GM08714 (cell line): ENCODE data around the gene DOCK1.

Experiments
- H3K4me3 ChIP-seq: fragments of 200-500 bp; sonication (Bioruptor generic); 2 replicates; pipeline ENCODE4 v1.5.1; 2014; ENCODE audit warnings: mild to moderate bottlenecking, low read length, inconsistent platforms
- ZNF274 ChIP-seq: IDR thresholded peaks from 2 replicates; pipeline ENCODE4 v1.6.1; 2012; ENCODE audit warnings: mild to moderate bottlenecking, low read depth, low read length

DOCK1 gene

GRCh38 chr10:126945351-126946030 lies 40.3 kb downstream of the DOCK1 start:
- TF ChIP-seq ZNF274: no peak
- H3K4me3 ChIP-seq: no peak overlapping the region

DNA sequence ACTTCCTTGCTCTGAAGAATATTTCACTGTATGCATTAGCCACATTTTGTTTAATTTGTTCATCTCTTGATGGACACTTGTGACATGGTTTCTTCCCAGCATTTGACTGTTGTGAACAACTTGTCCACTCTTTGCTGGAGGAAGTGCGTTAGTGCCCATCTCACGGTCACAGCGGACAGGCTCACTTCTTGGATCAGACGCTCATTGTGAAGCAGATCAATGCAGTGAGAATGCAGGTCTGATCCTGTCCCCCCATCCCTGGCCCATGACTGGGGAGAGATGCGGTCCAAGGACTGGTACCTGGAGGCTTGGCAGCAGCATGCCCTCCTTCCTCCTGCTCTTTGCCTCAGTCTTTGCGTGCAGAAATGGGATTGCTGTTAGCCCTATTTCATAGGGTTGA lies 41.5 kb downstream of the DOCK1 start:
- no peak overlapping the region for H3K4me3 ChIP-seq
- no peak for TF ChIP-seq ZNF274

DNA sequence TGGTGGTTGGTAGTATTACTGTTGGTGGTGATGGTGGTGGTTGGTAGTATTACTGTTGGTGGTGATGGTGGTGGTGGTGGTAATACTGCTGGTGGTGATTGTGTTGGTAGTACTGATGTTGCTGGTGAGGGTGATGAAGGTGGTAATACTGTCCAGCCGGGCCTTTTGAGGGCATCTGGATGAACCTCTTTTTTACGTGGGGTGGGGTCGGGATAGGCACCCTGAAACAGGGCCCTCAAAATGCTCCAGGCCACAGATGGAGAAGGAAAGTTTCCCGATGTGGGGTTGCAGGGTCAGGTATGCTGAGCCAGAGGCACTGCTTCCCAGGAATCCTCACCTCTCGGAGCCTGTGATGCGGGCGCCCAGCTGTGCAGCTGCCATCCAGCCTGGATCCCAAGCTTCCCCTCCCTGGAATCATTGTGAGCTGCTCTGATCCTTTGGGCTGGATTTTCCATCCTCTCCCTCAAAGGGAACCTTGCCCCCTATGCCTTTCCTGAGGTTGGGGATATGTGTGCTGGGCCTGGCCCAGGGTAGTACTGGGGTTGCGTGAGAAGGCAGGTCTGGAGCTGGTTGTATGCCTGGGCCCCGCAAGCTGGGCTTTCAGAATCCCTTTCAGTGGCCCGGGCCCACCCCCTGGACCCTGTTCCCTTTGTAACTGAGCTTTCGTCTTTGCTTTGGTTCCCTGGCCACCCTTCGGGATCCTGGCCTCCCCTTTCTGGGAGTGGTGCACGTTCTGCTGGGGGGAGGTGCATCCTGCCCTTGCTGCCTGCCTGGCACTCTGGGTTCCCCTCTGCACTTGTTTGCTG lies 43.3 kb downstream of the DOCK1 start:
- TF ChIP-seq ZNF274: no peak
- no peak overlapping the region for H3K4me3 ChIP-seq

GRCh38 chr10:126949161-126949503 lies 43.9 kb downstream of the DOCK1 start:
- no peak for TF ChIP-seq ZNF274
- no peak overlapping the region for H3K4me3 ChIP-seq

- TF ChIP-seq ZNF274: no peak
- H3K4me3 ChIP-seq: no peak overlapping the region
Measured at GRCh38 chr10:126950401-126951105, 45.3 kb downstream of the DOCK1 start.

DNA sequence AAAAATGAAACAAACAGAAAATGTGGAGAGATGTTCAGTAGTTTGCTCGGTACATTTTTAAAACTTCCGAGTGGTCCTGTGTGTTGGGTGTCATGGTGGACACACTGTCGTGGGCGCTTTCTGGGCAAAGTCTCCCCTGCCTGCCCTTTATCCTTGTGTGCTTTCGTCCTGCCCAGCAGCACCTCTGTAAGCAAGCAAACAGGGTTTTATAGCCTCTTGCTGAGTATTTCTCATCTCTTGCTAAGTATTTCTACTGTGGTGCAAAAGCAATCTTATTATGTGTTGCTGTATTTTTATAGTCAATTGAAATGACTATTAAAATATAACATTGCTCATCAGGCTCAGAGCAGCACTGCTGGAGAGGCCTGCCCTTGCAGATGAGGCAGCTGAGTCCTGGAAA lies 48.7 kb downstream of the DOCK1 start:
- TF ChIP-seq ZNF274: no peak
- no peak overlapping the region for H3K4me3 ChIP-seq

DNA sequence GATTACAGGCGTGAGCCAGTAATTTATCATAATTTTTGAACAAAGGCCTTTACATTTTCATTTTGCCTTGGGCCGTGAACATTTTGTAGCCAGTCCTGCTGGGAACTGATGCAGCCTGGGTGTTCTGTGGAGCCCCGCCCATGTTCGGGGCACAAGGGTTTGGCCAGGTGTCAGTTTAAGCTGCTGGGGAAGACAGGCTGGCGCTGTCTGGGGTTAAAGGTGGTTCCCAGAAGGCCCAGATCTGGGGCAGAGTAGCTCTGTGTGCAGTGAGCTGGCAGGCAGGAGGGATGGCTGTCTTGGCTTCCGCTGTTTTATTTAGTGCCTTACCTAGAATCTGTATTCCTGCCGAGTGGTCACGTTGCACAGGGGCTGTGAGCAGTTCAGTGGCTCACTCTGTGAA lies 50.2 kb downstream of the DOCK1 start:
- no peak for TF ChIP-seq ZNF274
- no peak overlapping the region for H3K4me3 ChIP-seq

DNA sequence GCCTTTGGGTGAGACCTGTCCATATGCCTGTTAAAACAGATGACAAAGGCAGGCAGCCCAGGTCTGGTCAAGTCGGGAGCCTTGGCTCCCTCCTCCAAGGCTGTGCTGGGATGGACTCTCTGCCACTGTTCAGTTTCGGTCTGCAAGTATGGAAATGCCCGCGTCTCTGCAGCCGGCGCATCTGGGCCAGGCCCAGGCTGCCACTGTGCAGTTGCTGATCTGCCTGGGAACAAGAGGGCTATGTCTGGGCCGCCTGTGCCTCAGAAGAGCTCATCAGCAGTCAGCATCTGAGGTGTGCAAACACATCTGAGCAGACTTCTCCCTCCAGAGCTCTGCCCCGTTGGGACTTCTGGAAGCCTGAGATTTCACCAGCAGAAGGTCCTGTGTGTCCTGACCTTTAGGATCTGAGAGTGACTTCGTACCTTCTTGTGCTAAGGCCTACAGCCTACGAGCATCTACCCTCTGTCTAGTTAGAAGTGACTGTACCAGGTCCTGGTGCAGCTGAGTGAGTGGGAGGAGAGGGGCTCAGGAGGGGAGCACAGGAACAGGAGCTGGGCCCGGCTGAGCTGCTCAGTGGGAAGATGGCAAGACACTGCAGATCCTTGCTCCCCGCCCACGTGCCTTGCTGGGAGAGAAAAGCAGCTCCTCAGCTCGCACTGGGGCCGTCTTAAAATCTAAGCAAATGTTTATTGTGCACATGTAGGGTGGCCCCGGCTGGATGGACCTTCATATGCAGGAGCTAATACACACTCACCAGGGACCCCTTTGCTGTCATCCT lies 50.9 kb downstream of the DOCK1 start:
- no peak overlapping the region for H3K4me3 ChIP-seq
- TF ChIP-seq ZNF274: no peak

DNA sequence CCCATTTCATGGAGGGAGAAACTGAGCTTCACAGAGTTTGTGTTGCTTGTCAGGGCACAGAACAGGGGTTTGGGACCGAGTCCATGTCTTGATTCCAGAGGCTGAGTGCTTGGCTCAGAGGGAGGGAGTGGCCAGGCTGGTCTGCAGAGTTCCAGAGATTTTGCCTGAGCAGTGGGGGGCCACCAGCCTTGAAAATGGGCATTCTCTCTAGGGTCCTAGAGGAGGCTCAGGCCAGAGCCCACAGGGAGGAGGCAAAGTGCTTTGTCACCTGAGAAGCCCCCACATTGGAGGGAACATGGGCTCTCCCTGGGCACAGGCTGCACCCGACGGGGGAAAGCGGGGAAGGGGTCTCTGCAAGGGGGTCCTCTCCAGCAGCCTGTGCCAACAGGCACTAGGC lies 51.5 kb downstream of the DOCK1 start:
- TF ChIP-seq ZNF274: no peak
- no peak overlapping the region for H3K4me3 ChIP-seq

DNA sequence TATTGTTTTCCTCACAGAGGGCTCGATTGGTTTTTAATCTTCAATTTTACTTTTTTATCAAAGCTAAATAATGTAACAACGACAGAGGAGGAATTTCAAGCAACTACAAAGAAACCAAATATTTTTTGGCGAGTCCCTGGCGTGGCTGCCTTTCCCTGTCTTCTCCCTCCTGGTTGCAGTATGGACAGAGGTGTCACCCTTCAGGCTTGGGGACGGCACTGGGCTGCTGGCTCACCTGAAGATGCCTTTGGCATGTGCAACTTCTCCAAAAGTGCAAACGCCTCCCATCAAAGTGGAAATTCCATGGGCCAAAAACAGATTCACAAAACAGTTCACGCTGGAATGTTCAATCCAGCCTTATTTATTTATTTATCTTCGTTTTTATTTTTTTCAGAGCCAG lies 51.9 kb downstream of the DOCK1 start:
- no peak for TF ChIP-seq ZNF274
- H3K4me3 ChIP-seq: no peak overlapping the region

DNA sequence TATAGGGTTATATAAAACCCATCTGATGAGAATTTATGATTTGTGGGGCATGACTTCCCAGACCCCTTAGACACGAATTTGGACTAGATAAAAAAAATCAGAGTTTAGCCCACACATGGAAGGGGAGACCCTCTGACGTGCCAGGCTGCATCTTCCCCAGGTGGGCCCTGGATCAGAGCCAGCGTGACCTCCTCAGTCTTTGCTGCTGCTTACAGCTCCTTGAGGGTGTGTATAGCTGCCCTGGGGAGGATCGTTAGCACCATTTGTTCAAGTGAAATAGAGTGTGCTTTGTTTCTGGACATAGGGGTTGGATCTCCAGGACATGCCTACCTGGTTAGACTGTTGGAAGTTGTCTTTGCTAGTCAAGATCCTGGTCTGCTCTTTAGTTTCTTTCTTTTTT lies 54.2 kb downstream of the DOCK1 start:
- no peak for TF ChIP-seq ZNF274
- H3K4me3 ChIP-seq: no peak overlapping the region

- TF ChIP-seq ZNF274: no peak
- H3K4me3 ChIP-seq: no peak overlapping the region
Measured at GRCh38 chr10:126959906-126960685, 54.9 kb downstream of the DOCK1 start.

GRCh38 chr10:126963354-126963753 lies 58.1 kb downstream of the DOCK1 start:
- no peak for TF ChIP-seq ZNF274

More at GRCh38 chr10:126963354-126963753, 58.1 kb downstream of the DOCK1 start:
- H3K4me3 ChIP-seq: no peak overlapping the region
